GM12891 (cell line): ENCODE results near the gene CACNG1.

Source experiments
- PAX5 ChIP-seq: IDR thresholded peaks from 2 replicates; pipeline ENCODE4 v1.6.1; 2011; ENCODE audit warnings: low read length, moderate library complexity, mild to moderate bottlenecking; ENCODE audit not compliant: insufficient read depth, severe bottlenecking
- POLR2A ChIP-seq: IDR thresholded peaks from 2 replicates; pipeline ENCODE4 v1.6.1; 2011; ENCODE audit warnings: low read depth, low read length, control low read depth
- POLR2AphosphoS5 ChIP-seq: IDR thresholded peaks from 2 replicates; pipeline ENCODE4 v1.6.1; 2011; ENCODE audit warnings: low read depth, low read length, control low read depth
- TAF1 ChIP-seq: IDR thresholded peaks from 2 replicates; pipeline ENCODE4 v1.6.1; 2011; ENCODE audit warnings: low read depth, low read length, control low read depth

DNA sequence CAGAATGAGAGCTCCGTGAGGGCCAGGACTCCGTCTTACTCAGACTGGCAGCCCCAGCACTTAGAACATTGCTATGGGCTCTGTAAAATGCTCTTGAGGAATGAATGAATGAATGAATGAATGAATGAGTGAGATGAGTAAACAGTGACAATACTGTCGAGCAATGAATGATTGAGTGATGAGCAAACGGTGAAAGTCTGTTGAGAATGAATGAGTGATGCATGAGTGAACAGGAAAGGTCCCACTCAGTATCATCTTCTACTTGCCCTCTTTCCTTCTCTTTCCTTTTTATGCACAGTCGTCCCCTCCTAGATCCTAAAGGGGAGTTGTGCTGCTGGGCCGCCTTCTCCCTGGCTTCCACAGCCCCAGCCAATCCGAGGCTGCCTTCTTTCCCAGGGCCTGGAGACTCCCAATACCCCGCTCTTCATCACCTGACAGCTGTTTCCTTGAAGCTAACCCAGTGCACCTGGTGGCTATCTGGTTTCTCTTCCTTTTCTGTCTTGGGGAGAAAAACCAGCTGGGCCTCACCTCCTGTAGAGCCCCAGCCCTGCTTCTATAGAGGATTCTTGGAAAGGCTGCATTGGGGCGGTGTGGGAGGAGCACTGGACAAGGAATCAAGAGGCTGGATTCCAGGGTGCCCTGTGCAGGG lies 32.7 kb upstream of the CACNG1 start:
- no peak for TF ChIP-seq POLR2AphosphoS5
- no peak for TF ChIP-seq POLR2A
- TF ChIP-seq TAF1, result no peak
- no peak for TF ChIP-seq PAX5
